Measurements from ENCODE around the gene STOX2.

The STOX2 gene

DNA sequence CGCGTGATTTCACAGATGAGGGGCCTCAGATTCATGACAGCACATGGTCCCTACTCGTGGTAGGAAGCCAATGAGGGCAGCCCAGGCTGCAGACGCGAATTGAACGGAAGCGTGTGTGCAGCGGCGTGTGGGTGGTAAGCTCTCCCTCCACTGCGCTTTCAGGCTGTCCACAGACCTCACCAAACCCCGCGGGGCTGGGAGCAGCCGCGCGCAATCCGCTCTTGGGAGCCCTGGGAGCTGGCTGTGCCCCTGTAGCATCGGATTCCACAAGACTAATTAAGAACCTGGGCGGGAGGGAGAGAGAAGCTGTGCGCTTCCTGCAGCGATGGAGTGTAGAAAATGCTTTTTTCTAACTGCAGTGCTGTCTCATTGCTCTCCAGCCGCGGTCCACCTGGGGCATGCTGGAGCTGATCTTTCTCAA, 134.9 kb downstream of the STOX2 start:
- no peak for TF ChIP-seq ZBTB7A (IDR thresholded peaks at IDR 0.05; ENCODE audit: low read depth)
- TF ChIP-seq, protein P1, sequence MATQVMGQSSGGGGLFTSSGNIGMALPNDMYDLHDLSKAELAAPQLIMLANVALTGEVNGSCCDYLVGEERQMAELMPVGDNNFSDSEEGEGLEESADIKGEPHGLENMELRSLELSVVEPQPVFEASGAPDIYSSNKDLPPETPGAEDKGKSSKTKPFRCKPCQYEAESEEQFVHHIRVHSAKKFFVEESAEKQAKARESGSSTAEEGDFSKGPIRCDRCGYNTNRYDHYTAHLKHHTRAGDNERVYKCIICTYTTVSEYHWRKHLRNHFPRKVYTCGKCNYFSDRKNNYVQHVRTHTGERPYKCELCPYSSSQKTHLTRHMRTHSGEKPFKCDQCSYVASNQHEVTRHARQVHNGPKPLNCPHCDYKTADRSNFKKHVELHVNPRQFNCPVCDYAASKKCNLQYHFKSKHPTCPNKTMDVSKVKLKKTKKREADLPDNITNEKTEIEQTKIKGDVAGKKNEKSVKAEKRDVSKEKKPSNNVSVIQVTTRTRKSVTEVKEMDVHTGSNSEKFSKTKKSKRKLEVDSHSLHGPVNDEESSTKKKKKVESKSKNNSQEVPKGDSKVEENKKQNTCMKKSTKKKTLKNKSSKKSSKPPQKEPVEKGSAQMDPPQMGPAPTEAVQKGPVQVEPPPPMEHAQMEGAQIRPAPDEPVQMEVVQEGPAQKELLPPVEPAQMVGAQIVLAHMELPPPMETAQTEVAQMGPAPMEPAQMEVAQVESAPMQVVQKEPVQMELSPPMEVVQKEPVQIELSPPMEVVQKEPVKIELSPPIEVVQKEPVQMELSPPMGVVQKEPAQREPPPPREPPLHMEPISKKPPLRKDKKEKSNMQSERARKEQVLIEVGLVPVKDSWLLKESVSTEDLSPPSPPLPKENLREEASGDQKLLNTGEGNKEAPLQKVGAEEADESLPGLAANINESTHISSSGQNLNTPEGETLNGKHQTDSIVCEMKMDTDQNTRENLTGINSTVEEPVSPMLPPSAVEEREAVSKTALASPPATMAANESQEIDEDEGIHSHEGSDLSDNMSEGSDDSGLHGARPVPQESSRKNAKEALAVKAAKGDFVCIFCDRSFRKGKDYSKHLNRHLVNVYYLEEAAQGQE (IDR thresholded peaks at IDR 0.05; ENCODE audit: low read depth): no peak
- TF ChIP-seq EP300 (IDR thresholded peaks at IDR 0.05; ENCODE audit: borderline replicate concordance): no peak
- TF ChIP-seq TAF1 (IDR thresholded peaks at IDR 0.05; ENCODE audit: low read depth): no peak
- no peak for TF ChIP-seq FOXM1 (IDR thresholded peaks at IDR 0.05; ENCODE audit: borderline replicate concordance, low read depth)
- TF ChIP-seq NFIC (IDR thresholded peaks at IDR 0.05): no peak
- TF ChIP-seq TEAD4 (IDR thresholded peaks at IDR 0.05): no peak
- no peak for TF ChIP-seq YY1 (IDR thresholded peaks at IDR 0.05; ENCODE audit: low read depth)
- TF ChIP-seq, protein P2, sequence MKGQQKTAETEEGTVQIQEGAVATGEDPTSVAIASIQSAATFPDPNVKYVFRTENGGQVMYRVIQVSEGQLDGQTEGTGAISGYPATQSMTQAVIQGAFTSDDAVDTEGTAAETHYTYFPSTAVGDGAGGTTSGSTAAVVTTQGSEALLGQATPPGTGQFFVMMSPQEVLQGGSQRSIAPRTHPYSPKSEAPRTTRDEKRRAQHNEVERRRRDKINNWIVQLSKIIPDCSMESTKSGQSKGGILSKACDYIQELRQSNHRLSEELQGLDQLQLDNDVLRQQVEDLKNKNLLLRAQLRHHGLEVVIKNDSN (IDR thresholded peaks at IDR 0.05): no peak

DNA sequence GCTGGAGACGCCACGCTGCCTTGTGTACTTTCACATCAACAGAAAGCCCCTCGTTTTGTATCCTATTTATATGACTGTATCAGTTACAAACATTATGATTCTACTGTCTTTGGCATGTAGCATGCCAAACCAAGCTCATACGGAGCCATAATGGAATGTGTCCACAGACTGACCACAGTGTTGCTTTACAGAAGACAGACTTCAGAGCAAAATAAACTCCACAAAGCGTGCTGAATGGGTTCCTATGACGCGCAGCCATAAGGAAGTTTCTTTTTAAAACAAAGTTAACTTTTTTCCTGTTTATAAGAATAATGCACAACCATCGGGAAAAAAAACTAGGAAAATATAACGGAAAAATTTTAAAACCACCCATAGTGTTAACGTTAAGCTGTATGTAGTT, 136.0 kb downstream of the STOX2 start:
- TF ChIP-seq TCF12 (IDR thresholded peaks at IDR 0.05; ENCODE audit: low read depth) (no peak), TEAD4 (IDR thresholded peaks at IDR 0.05) (no peak), TAF1 (IDR thresholded peaks at IDR 0.05; ENCODE audit: low read depth) (no peak), ZBTB7A (IDR thresholded peaks at IDR 0.05; ENCODE audit: low read depth) (no peak), CREB1 (IDR thresholded peaks at IDR 0.05; ENCODE audit: low read depth) (no peak), RAD21 (IDR thresholded peaks at IDR 0.05; ENCODE audit: low read depth) (no peak), YY1 (IDR thresholded peaks at IDR 0.05; ENCODE audit: low read depth) (no peak), EP300 (IDR thresholded peaks at IDR 0.05; ENCODE audit: borderline replicate concordance) (no peak), FOXM1 (IDR thresholded peaks at IDR 0.05; ENCODE audit: borderline replicate concordance, low read depth) (no peak), NFIC (IDR thresholded peaks at IDR 0.05) (no peak), EGR1 (IDR thresholded peaks at IDR 0.05) (no peak), CEBPB (IDR thresholded peaks at IDR 0.05) (no peak)
- TF ChIP-seq, protein P2 (IDR thresholded peaks at IDR 0.05): no peak
- TF ChIP-seq, protein P3, sequence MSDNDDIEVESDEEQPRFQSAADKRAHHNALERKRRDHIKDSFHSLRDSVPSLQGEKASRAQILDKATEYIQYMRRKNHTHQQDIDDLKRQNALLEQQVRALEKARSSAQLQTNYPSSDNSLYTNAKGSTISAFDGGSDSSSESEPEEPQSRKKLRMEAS (IDR thresholded peaks at IDR 0.05): no peak
- TF ChIP-seq, protein P1 (IDR thresholded peaks at IDR 0.05; ENCODE audit: low read depth): no peak

DNA sequence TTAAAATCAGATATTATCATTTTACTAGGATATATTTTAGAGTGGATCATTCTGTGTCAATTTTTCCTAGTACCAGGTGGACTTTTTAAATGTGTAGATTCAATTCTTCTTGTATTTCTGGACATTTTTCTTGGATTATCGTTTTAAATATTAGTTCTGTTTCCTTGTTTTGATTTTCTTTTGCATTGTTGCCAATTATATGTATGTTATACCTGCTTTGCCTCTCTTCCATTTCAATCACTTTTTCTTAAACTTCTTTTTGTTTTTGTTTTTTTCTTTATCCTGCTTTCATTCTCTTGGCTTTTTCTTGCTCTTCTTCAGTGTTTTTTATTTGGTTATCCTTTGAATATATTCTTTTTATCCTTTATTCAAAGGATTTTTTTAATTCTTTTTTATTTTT, 141.0 kb downstream of the STOX2 start:
- TF ChIP-seq CEBPB (IDR thresholded peaks at IDR 0.05) (no peak), TCF12 (IDR thresholded peaks at IDR 0.05; ENCODE audit: low read depth) (no peak), CREB1 (IDR thresholded peaks at IDR 0.05; ENCODE audit: low read depth) (no peak), FOXM1 (IDR thresholded peaks at IDR 0.05; ENCODE audit: borderline replicate concordance, low read depth) (no peak), EP300 (IDR thresholded peaks at IDR 0.05; ENCODE audit: borderline replicate concordance) (no peak), TAF1 (IDR thresholded peaks at IDR 0.05; ENCODE audit: low read depth) (no peak), EGR1 (IDR thresholded peaks at IDR 0.05) (no peak), ZBTB7A (IDR thresholded peaks at IDR 0.05; ENCODE audit: low read depth) (no peak), NFIC (IDR thresholded peaks at IDR 0.05) (no peak), YY1 (IDR thresholded peaks at IDR 0.05; ENCODE audit: low read depth) (no peak), TEAD4 (IDR thresholded peaks at IDR 0.05) (no peak), RAD21 (IDR thresholded peaks at IDR 0.05; ENCODE audit: low read depth) (no peak)
- TF ChIP-seq, protein P2 (IDR thresholded peaks at IDR 0.05): no peak
- TF ChIP-seq, protein P1 (IDR thresholded peaks at IDR 0.05; ENCODE audit: low read depth): no peak

DNA sequence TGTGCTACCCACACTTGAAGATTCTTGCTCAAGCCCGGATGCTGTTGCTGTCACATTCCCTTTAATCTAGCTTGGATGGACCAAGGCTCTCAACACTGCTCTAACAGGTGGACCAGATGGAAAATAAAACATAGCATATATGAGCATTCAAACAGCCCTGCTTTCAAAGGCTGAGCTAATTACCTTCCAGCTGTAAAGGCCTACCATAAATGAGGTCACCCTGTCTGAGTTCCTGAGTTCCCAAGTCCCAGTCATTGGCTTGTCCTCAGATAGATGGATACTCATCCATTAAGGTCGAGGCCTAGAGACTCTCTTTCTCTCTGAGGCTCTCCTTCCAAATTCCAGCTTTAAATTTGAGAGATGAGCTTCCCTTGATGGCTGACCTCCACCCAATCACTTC, 147.5 kb downstream of the STOX2 start:
- TF ChIP-seq RAD21 (IDR thresholded peaks at IDR 0.05; ENCODE audit: low read depth): no peak
- TF ChIP-seq EP300 (IDR thresholded peaks at IDR 0.05; ENCODE audit: borderline replicate concordance): no peak
- TF ChIP-seq, protein P3 (IDR thresholded peaks at IDR 0.05): no peak
- TF ChIP-seq FOXM1 (IDR thresholded peaks at IDR 0.05; ENCODE audit: borderline replicate concordance, low read depth): no peak
- TF ChIP-seq NFIC (IDR thresholded peaks at IDR 0.05): no peak

Data from Ishikawa (cell line).